Measurements from ENCODE around the gene C1QC. TPM values are rescaled to one million over a fixed set of nuclear protein-coding genes. Genes with fewer than 3 reads are reported as not detected.

Gene C1QC
- total RNA-seq, 1 experiment from 2014 or later: not detected

DNA sequence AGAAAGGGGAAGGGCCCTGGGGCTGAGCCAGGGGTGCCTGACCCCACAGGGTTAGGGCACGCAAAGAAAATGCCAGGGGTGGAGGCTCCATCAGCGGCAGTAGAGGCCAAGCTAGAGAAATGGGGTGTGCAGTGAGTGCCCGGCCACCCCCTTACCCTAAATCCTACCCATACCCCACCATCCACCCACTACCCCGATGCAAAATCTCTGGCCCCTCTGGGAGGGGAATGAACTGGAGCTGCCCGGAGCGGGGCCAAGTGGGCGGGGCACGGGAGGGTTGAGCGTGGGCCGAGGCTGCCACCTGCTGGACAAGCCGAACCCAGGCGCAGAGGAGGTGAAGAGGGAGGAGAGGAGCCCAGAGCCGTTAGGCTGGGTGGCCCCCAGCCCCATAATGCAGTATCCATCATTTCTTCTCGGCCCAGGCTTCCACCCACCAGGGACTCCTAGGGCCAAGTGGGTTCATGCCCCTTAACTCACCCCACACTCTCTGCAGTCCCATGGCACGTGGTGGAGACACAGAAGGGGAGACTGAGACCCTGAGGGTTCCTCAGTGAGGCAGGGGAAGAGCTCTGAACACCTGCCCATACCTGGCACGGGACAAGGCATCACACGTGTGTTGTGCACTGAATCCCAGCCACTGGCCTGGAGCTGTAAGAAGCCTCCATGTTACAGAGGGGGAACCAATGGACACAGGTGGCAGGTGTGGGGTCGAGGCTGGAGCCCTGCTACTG is 1.4 kb upstream of the C1QC start:
- Mint-ChIP-seq H3K27me3 (ENCODE audit: low read depth) (peaks cover 14% of the 10 kb centered on the region), H3K36me3 (ENCODE audit: insufficient read depth in 1 of 3, low read depth in 3 of 3) (no peaks in the 10 kb centered on the region), H3K4me1 (peaks cover 6 to 8% of the 10 kb centered on the region in 2 experiments), H3K4me3 (peak overlapping the region in 1 of 2 experiments; percentile 25; a peak in 2 of 5 replicates), H3K27ac (no peak overlapping the region), H3K9me3 (no peaks in the 10 kb centered on the region)
- Histone ChIP-seq H3T11ph (ENCODE audit: low read length) (no peak overlapping the region), H3K4ac (ENCODE audit: low read depth, low read length) (no peak overlapping the region), H2BK12ac (ENCODE audit: insufficient read length, low read depth, low read length) (no peak overlapping the region), H2BK20ac (ENCODE audit: low read depth, low read length, poor library complexity, severe bottlenecking) (no peak overlapping the region), H4K20me1 (ENCODE audit: control insufficient read depth, insufficient read depth, insufficient read length) (peaks cover 2% of the 10 kb centered on the region), H3K9me3 (ENCODE audit: control insufficient read depth, low read depth, low read length) (no peaks in the 10 kb centered on the region), H2BK120ac (ENCODE audit: low read depth, low read length, poor library complexity, severe bottlenecking) (no peak overlapping the region), H3K79me1 (ENCODE audit: insufficient read depth, low read depth, low read length, poor library complexity, severe bottlenecking) (no peaks in the 10 kb centered on the region), H3K27me3 (ENCODE audit: insufficient read depth, low read length) (no peaks in the 10 kb centered on the region), H4K5ac (ENCODE audit: insufficient read length, low read depth, low read length) (peak overlapping the region; percentile 3), H3K18ac (ENCODE audit: insufficient read length, low read depth, low read length) (no peak overlapping the region), H3K23me2 (ENCODE audit: insufficient read length, low read depth, low read length, poor library complexity, severe bottlenecking) (no peaks in the 10 kb centered on the region), H4K8ac (replicated peaks; ENCODE audit: insufficient read length, low read depth, low read length) (peak overlapping the region; percentile 51), H3K79me2 (ENCODE audit: insufficient read depth, low read length) (no peaks in the 10 kb centered on the region), H3K56ac (ENCODE audit: insufficient read length, low read depth, low read length) (no peak overlapping the region), H3K4me2 (ENCODE audit: insufficient read depth, insufficient read length, low read length) (no peak overlapping the region), H3K27ac (ENCODE audit: insufficient read length, low read depth, low read length) (no peak overlapping the region), H3K14ac (ENCODE audit: insufficient read depth, low read length) (no peak overlapping the region), H3K23ac (ENCODE audit: insufficient read length, low read depth, low read length) (no peak overlapping the region), H3K9ac (ENCODE audit: extremely low read depth, insufficient read length, low read length) (no peak overlapping the region), H4K91ac (ENCODE audit: insufficient read length, low read depth, low read length) (no peak overlapping the region), H2AK5ac (ENCODE audit: insufficient read length, low read length) (no peak overlapping the region), H2BK15ac (ENCODE audit: low read depth, low read length) (no peak overlapping the region), H2BK5ac (ENCODE audit: insufficient read length, low read length) (no peak overlapping the region), H2AFZ (ENCODE audit: low read length) (no peak overlapping the region), H3K4me1 (ENCODE audit: insufficient read depth, low read length) (no peaks in the 10 kb centered on the region)
- WGBS (ENCODE audit: extremely low coverage, insufficient read length, low lambda C conversion rate): no CpG with 5 or more reads among the region's 18 CpGs
- DNase-seq: peak; percentile 81
- TF ChIP-seq, protein P1, sequence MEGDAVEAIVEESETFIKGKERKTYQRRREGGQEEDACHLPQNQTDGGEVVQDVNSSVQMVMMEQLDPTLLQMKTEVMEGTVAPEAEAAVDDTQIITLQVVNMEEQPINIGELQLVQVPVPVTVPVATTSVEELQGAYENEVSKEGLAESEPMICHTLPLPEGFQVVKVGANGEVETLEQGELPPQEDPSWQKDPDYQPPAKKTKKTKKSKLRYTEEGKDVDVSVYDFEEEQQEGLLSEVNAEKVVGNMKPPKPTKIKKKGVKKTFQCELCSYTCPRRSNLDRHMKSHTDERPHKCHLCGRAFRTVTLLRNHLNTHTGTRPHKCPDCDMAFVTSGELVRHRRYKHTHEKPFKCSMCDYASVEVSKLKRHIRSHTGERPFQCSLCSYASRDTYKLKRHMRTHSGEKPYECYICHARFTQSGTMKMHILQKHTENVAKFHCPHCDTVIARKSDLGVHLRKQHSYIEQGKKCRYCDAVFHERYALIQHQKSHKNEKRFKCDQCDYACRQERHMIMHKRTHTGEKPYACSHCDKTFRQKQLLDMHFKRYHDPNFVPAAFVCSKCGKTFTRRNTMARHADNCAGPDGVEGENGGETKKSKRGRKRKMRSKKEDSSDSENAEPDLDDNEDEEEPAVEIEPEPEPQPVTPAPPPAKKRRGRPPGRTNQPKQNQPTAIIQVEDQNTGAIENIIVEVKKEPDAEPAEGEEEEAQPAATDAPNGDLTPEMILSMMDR (conservative IDR thresholded peaks at IDR 0.05): peak; percentile 94

Measured in H9 (cell line).